Calu3 (cell line): ENCODE results near the gene PDK1. TPM values are rescaled to one million over a fixed set of nuclear protein-coding genes. Genes with fewer than 3 reads are reported as not detected.

Source experiments
- BruUV-seq: library from RNA; stranded (reverse); fragments of 400-500 nt; replicated peaks from 2 replicates; lab custom pipeline; 2021; lab: Mats Ljungman, UMichigan
- CTCF ChIA-PET: fragments of 300-600 bp; sonication (Branson Sonifier 250); formaldehyde crosslinking; loops from one replicate; lab custom pipeline; 2022; ENCODE audit warnings: antibody characterized with exemption; lab: Charles Lee
- DNase-seq: peaks from one replicate; pipeline ENCODE4 v3.0.0; 2022
- H3K27ac Mint-ChIP-seq: one replicate; pipeline ENCODE4 v1.8.0; 2022; ENCODE audit warnings: mixed read lengths; ENCODE audit not compliant: unreplicated experiment
- H3K27me3 Mint-ChIP-seq: one replicate; pipeline ENCODE4 v1.8.0; 2022; ENCODE audit warnings: mixed read lengths; ENCODE audit not compliant: unreplicated experiment
- H3K36me3 Mint-ChIP-seq: one replicate; pipeline ENCODE4 v1.8.0; 2022; ENCODE audit warnings: mild to moderate bottlenecking, moderate library complexity, mixed read lengths; ENCODE audit not compliant: insufficient read depth, unreplicated experiment
- H3K4me1 Mint-ChIP-seq: one replicate; pipeline ENCODE4 v1.8.0; 2022; ENCODE audit warnings: mild to moderate bottlenecking, low read depth, mixed read lengths; ENCODE audit not compliant: unreplicated experiment
- H3K4me3 Mint-ChIP-seq: one replicate; pipeline ENCODE4 v1.8.0; 2022; ENCODE audit warnings: mild to moderate bottlenecking, low read depth, moderate library complexity, mixed read lengths; ENCODE audit not compliant: unreplicated experiment
- H3K9me3 Mint-ChIP-seq: one replicate; pipeline ENCODE4 v1.8.0; 2022; ENCODE audit warnings: low read depth, mixed read lengths; ENCODE audit not compliant: unreplicated experiment
- CTCF ChIP-seq: fragments of 200-600 bp; IDR thresholded peaks from one replicate; pipeline ENCODE4 v1.8.0; 2022; ENCODE audit warnings: antibody characterized with exemption; ENCODE audit not compliant: unreplicated experiment
- intact Hi-C: fragments of 100-400 bp; cut with micrococcal nuclease; formaldehyde crosslinking; loops from one replicate; pipeline ENCODE4 v1.10.0; 2022; ENCODE audit not compliant: unreplicated experiment
- total RNA-seq: library from RNA; stranded (reverse); gene quantifications from 2 replicates; pipeline ENCODE4 v1.2.3, GENCODE V29; 2022

PDK1 gene
- total RNA-seq, 1 experiment from 2014 or later: 16.8 TPM

- no peak overlapping the region for H3K4me3 Mint-ChIP-seq
- H3K9me3 Mint-ChIP-seq: no peaks in the 10 kb centered on the region
- DNase-seq: no peak
- CTCF ChIA-PET: no interaction called here
- no peaks in the 10 kb centered on the region for H3K27me3 Mint-ChIP-seq
- BruUV-seq: no TSS peak
- no peak for TF ChIP-seq CTCF
- intact Hi-C loops: no loop called here
- no peaks in the 10 kb centered on the region for H3K4me1 Mint-ChIP-seq
- H3K36me3 Mint-ChIP-seq: no peaks in the 10 kb centered on the region
- no peak overlapping the region for H3K27ac Mint-ChIP-seq
Measured at GRCh38 chr2:172614932-172615331, 59.0 kb downstream of the PDK1 start.

- no TSS peak for BruUV-seq
- H3K27me3 Mint-ChIP-seq: no peaks in the 10 kb centered on the region
- no peaks in the 10 kb centered on the region for H3K4me1 Mint-ChIP-seq
- no peaks in the 10 kb centered on the region for H3K9me3 Mint-ChIP-seq
- TF ChIP-seq CTCF: no peak
- no peak for DNase-seq
- CTCF ChIA-PET: no interaction called here
- no peak overlapping the region for H3K4me3 Mint-ChIP-seq
- H3K27ac Mint-ChIP-seq: no peak overlapping the region
- H3K36me3 Mint-ChIP-seq: no peaks in the 10 kb centered on the region
- intact Hi-C loops: no loop called here
Measured at GRCh38 chr2:172615727-172616261, 59.9 kb downstream of the PDK1 start.

DNA sequence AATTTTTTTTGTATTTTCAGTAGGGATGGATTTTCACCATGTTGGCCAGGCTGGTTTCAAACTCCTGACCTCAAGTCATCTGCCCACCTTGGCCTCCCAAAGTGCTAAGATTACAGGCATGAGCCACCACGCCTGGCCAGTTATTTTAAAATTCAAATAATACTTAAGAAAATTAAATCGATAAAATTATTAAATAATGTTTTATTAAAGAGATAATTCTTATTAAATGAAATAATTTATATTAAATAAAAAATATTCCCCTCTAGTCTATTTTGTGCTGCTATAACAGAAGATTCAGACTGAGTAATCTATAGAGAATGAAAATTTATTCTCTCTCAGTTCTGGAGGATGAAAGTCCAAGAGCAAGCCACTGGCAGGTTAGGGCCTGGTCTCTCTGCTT lies 61.2 kb downstream of the PDK1 start:
- no peak for DNase-seq
- Mint-ChIP-seq H3K27ac (no peak overlapping the region), H3K4me3 (no peak overlapping the region), H3K36me3 (no peaks in the 10 kb centered on the region), H3K27me3 (no peaks in the 10 kb centered on the region), H3K9me3 (no peaks in the 10 kb centered on the region), H3K4me1 (no peaks in the 10 kb centered on the region)
- CTCF ChIA-PET: no interaction called here
- TF ChIP-seq CTCF: no peak
- intact Hi-C loops: no loop called here
- BruUV-seq: no TSS peak

DNA sequence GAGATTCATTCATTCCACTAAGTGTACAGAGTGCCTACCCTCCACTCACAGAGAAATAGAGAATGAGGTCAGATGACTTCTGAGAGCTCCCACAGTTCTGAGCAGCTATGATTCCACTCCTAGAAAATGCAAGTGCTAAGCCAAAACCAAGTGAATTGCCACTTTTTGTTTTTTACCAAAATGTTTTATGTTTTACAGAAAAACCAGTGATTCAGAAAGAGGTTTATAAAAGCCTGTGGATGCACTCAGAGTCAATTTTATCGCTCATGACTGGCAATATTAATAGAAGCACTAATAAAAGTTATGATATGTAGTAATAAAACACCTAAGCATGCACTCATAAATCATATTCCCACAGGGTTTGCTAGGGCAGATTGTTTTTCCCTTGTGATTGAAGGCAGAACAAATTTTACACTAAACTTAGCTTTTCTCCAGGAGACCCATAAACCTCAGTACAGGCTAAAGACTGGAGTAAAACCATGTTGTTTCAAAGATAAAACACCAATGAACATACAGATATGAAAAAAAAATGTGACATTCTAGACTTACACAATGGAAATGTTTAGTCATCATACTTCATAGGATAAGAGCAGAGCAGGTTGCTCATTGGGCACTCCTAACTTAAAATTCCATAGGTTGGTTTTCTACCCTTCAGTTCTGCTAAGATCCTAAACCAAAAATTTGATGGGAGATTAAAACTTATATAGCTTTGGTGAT lies 67.5 kb downstream of the PDK1 start:
- intact Hi-C loops: no loop called here
- H3K27me3 Mint-ChIP-seq: no peaks in the 10 kb centered on the region
- no TSS peak for BruUV-seq
- H3K27ac Mint-ChIP-seq: no peak overlapping the region
- H3K9me3 Mint-ChIP-seq: peaks cover 2% of the 10 kb centered on the region
- DNase-seq: no peak
- no peaks in the 10 kb centered on the region for H3K4me1 Mint-ChIP-seq
- H3K4me3 Mint-ChIP-seq: no peak overlapping the region
- H3K36me3 Mint-ChIP-seq: no peaks in the 10 kb centered on the region
- TF ChIP-seq CTCF: no peak
- CTCF ChIA-PET: no interaction called here
